GM18508 (cell line): Measurements from ENCODE around the gene KCNJ6.
"Not testable (repeated sequence)": the region's sequence is repeated elsewhere in the genome, so short reads cannot be mapped to it uniquely, and the experiment has no call there.

Experiments used
- ATAC-seq: cut with Tn5 transposase; IDR thresholded peaks from one replicate; pipeline ENCODE4 v1.9.1; 2021; ENCODE audit warnings: moderate number of reproducible peaks; ENCODE audit not compliant: insufficient read depth, unreplicated experiment

KCNJ6 gene

DNA sequence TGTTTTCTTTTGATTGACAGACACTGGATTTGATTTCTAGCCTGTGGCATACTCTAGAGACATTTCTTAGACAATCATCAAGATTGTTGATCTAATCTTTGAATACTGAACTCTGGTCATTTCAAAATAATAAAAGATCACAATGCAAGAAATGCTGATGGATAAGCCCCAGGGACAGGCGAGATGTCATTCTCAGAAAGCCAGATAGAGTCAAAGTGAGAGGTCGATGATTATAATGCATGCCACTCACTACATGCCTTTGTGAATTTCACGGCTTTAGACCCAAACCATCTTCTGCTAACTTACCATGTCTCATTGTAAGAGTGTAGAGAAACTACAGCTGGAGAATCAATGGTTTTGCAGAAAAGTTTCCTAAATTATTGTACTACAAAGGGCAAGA is 292.6 kb downstream of the KCNJ6 start:
- no peak for ATAC-seq

DNA sequence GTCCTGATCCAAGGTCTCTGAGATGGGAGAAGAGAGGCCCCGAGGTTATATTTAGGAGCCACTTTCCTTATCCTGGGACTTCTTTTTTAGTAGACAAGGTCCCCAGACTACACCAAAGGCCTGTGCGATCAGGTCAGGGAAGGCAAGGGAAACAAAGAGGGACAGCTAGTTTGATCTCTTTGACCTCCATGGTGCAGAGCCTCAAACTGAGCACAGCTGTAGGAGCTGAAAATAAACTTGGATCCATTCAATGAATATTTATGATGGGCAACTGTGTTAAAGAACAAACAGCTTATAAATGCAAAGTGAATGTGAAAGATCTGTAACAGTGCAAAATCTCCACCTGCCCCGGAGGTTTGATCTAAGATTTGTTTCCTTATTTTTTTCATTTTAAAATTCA is 293.1 kb downstream of the KCNJ6 start:
- no peak for ATAC-seq

- ATAC-seq = no peak
Observed at GRCh38 chr21:37622755-37623154, 293.5 kb downstream of the KCNJ6 start.

DNA sequence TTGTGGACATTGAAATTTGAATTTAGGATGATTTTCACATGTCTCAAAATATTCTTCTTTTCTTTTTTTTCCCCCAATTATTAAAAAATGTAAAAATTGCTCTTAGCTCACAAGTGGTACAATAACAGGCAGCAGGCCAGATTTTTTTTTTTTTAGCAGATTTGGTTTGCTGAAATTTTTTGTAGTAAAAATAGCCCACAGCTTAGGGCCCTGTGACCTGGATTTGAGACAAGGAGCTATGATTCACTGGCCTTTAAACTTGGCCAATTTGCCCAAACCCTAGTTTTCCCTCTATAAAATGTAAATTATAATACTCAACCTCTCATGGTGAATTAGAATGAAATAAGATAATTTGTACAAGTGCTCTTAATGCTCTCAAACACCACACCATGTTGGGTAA is 295.9 kb downstream of the KCNJ6 start:
- ATAC-seq = no peak

GRCh38 chr21:37619464-37619974 is 296.7 kb downstream of the KCNJ6 start:
- no peak for ATAC-seq

- ATAC-seq = no peak
Observed at GRCh38 chr21:37618081-37618480, 298.2 kb downstream of the KCNJ6 start.

- no peak for ATAC-seq
Observed at GRCh38 chr21:37615962-37616361, 300.3 kb downstream of the KCNJ6 start.

DNA sequence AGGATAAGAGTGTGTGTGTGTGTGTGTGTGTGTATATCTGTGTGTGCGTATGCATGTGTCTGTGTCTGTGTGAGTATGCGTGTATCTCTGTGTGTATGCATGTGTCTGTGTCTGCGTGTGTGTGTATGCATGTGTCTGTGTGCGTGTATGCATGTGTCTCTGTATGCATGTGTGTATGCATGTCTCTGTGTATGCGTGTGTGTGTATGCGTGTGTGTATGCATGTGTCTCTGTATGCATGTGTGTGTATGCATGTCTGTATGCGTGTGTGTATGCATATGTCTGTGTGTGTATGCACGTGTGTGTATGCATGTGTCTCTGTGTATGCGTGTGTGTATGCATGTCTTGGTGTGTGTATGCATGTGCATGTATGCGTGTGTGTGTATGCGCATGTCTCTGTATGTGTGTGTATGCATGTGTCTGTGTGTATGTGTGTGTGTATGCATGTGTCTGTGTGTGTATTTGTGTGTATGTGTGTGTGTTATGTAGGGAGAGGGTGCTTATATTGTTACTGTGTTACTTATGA is 301.8 kb downstream of the KCNJ6 start:
- ATAC-seq = no peak

GRCh38 chr21:37607081-37607480 is 309.2 kb downstream of the KCNJ6 start:
- no peak for ATAC-seq

DNA sequence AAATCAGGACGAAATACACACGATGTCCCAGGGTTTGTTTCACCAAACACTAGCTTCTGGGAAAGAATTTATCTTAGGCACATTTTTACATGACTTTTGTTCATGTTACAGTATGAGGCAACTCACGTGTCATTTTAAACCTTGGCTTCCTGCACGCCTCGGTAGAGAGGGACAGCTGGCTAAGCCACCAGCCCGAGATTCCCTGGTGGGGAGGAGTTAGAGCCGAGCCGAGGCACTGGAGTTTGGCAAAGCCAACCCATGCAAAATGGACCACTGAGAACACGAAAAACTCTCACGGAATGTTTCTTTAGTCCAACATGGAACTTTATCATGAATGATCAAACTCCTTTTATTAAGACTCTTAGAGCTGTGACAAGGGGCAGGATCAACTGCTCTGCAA is 309.7 kb downstream of the KCNJ6 start:
- no peak for ATAC-seq

DNA sequence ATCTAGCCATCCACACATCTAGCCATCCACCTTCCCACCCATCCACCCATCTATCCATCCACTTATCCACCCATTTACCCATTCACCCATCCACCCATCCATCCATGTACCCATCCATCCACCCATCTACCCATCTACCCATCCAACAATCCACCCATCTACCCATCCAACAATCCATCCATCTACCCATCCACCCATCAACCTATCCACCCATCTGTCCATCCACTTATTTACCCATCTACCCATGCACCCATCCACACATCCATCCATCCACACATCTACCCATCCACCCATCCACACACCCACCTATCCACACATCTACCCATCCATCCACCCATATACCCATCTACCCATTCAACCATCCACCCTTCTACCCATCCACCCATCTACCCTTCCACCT is 311.3 kb downstream of the KCNJ6 start:
- ATAC-seq = no peak

GRCh38 chr21:37603129-37603528 is 313.1 kb downstream of the KCNJ6 start:
- ATAC-seq = no peak

DNA sequence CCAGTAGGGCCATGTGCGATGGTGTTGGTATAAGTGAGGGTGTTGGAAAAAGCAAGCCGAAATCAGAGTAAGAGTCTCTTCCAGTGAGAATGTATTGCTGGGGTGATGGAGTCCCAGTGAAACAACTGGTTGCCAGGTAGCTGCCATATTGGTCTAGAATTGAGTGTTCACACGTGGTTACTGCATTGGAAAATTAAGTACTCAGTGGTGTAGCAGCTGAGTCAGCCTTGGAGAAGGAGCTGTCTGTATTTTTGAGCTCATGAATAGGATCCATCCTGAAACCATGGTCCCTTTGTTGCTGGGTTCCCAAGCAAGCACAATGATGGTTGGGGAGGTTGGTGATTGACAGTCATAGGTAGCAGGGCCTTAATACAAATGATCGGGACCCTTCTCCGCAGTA is 314.3 kb downstream of the KCNJ6 start:
- ATAC-seq = no peak

GRCh38 chr21:37601027-37601426 is 315.2 kb downstream of the KCNJ6 start:
- ATAC-seq = no peak

DNA sequence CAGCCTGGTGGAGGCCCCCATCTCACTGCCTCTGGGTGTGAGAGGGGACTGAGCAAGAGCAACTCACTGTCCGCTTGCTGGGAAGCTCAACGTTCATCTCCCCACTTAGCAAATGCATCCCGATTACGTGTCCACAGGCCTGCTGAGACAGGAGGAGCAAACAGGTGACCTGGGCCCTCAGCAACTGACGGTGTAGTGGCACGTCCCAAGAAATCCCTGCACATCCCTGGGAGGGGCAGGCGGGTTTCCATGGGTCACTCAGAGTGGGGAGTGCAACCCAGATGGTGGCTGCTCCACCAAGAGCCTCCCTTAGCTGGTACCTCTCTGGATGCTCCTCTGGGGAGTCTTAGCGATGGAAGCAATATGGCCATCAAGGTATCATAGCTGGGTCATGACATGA is 320.3 kb downstream of the KCNJ6 start:
- no peak for ATAC-seq

DNA sequence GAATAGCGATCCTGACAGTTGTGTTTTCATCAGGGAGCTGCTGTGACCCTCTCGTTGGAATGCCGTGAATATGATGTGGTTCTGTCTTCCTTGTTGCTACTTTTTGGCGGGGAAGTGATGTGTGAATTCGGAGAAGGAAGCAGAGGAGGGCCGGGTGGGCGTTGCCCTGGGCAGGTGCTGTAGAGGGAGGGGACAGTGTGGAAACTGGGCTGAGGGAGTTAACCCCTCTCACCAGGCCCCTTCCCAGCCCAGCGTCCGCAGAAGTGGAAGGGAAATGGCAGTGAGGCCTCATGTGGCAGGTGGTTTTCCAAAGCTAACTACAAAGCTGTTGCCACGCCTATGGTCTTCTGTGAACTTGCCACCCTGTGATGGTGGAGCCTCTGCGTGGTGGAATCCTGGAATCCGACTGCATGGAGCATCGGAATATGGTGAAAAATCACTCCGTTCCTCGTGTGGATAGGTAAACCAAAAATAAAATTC is 321.7 kb downstream of the KCNJ6 start:
- ATAC-seq = no peak

DNA sequence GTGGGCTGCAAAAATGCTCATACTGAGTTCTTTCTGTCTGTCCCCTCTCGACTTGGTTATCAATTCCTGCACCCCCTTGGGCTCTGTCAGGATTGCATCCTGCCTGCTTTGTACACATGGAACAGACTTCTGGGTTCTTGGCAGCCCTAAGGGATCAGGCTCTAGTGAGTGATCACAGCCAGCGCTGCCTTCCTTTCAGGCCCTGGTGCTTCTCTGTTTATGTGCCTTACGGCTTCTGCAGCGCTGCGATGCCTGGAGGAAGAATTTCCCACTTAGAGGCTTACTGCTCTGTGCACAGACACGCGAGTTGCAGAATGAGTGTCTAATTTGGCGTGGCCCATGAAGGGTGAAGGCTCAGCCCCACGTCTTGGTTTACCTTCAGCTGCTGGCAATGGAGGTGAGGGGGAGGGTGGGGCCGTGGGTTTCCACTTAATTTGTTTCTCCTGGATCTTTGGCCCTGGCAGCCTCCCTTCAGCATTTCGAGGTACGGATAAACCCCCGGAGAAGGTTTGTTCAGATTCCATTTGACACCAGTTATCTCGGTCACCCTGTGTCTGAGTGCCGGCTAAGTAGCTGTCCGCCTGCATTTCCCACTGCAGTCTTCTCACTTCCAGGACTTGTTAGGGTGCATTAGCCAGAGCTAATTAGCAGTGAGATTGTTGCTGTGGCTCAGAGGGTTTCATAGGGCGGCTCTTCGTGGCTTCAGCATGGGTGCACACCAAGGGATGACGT is 322.4 kb downstream of the KCNJ6 start:
- no peak for ATAC-seq

- ATAC-seq = no peak
Observed at GRCh38 chr21:37593015-37593414, 323.2 kb downstream of the KCNJ6 start.

- no peak for ATAC-seq
Observed at GRCh38 chr21:37592496-37592895, 323.8 kb downstream of the KCNJ6 start.

DNA sequence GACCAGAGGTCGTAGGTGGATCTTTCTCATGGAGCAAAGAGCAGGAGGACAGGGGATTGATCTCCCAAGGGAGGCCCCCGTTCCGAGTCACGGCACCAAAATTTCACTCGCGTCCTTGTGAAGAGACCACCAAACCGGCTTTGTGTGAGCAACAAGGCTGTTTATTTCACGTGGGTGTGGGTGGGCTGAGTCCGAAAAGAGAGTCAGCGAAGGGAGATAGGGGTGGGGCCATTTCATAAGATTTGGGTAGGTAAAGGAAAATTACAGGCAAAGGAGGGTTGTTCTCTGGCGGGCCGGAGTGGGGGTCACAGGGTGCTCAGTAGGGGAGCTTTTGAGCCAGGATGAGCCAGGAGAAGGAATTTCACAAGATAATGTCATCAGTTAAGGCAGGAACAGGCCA is 324.3 kb downstream of the KCNJ6 start:
- not testable (repeated sequence) for ATAC-seq

DNA sequence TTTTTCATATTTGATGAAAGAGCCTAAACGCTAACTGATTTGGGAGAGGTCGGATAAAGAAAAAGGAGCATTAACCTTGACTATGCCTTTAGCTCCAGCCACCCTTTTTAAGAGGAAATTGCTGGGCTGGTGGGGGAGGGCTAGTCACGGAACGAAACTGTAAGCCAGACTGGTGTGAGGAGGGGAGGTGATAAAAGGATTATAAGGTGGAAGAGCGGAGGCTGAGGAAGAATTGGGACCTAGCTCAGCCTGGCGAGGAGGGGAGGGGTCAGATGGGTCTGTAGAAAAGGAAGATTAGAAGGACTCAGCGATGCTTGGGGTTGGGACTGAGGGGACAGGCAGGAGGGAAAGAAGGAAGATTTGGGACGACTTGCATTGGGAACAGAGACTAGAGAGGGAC is 325.4 kb downstream of the KCNJ6 start:
- ATAC-seq = not testable (repeated sequence)

- not testable (repeated sequence) for ATAC-seq
Observed at GRCh38 chr21:37588644-37589043, 327.6 kb downstream of the KCNJ6 start.
